ENCODE measurements around the gene UTY. TPM values are rescaled to one million over a fixed set of nuclear protein-coding genes. Genes with fewer than 3 reads are reported as not detected.

The UTY gene
- total RNA-seq (2014; rRNA removed; shearing (Covaris generic)) = 16.7 and 17.2 TPM in 2 replicates

- DNase-seq (ENCODE audit: low spot score) = peak; percentile 92
- in situ Hi-C loops (cut with HindIII; ENCODE audit: low sequenced_read_pairs) = no loop called here
Measured at GRCh38 chrY:13479828-13480227, at the start of gene UTY. UTY (minus strand) TSS chrY:13480033; CDS start chrY:13479665, 368 bp downstream.

- DNase-seq (ENCODE audit: low spot score) = no peak
- in situ Hi-C loops (cut with HindIII; ENCODE audit: low sequenced_read_pairs) = no loop called here
Measured at GRCh38 chrY:13520474-13520873, 40.6 kb upstream of the UTY start.

DNA sequence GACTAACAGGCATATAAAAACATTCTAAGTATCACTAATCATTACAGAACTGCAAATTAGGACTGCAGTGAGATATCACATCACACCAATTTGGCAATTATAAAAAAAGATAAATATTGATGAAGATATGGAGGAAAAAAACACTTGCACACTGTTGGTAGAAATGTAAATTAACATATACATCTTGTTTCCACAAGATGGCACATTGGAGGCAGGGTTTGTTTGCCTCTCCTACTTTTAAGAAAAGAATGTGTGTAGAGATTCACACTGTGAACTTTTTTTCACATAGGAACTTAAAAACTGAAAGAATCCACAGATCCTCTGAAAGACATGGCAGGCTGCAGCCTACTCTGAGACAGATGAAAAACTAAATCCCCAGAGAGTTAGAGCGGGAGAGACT lies 21.4 kb upstream of the UTY start:
- in situ Hi-C loops (cut with HindIII; ENCODE audit: low sequenced_read_pairs) = no loop called here
- DNase-seq (ENCODE audit: low spot score) = no peak

GRCh38 chrY:13493737-13494136 lies 13.9 kb upstream of the UTY start:
- in situ Hi-C loops (cut with HindIII; ENCODE audit: low sequenced_read_pairs) = no loop called here
- DNase-seq (ENCODE audit: low spot score) = no peak

DNA sequence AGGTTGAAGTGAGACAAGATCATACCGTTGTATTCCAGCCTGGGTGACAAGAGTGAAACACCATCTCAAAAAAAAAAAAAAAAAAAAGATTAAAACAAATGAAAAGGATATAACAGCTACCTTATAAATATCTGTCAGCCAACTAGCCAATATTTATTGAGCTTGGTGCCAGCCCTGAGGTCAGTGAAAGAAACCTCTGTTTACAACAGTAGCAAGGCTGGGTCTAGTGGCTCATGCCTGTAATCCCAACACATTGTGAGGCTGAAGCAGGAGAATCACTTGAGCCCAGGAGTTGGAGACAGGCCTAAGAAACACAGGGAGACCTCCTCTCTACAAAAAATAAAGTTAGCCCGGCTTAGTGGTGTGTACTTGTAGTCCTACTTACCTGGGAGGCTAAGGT lies 12.6 kb upstream of the UTY start:
- no peak for DNase-seq (ENCODE audit: low spot score)
- in situ Hi-C loops (cut with HindIII; ENCODE audit: low sequenced_read_pairs) = no loop called here

- in situ Hi-C loops (cut with HindIII; ENCODE audit: low sequenced_read_pairs) = no loop called here
Measured at GRCh38 chrY:13488738-13489137, 8.9 kb upstream of the UTY start.

DNA sequence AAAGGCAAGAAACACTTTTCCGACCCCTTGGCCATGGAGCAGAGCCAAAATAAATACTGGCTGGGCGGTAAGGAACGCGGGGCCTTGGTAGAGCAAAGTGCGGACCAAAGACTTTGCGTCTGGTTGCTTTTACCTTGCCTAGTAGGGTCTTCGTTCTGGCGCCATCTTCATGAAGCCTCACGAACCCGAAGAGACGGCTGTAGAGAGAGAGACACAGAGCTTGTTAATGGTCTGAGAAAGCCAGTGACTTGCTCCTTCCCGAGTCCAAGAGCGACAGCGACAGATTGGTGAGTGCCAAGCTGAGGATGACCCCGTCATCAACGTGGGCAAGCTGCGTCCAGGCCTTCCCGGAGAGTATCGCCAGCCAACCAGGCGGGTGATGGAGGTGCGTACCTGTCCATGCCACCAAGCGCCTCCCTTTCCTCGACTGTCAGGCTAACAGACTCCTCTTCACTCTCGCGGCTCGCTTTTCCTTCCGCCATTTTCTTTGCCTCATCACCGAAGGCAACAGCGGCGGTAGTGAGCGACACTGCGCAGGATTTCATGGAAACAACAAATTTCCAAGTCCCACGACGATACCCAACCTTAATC lies 617 bp downstream of the UTY start:
- DNase-seq (ENCODE audit: low spot score) = peak; percentile 69
- in situ Hi-C loops (cut with HindIII; ENCODE audit: low sequenced_read_pairs) = no loop called here

More at GRCh38 chrY:13488738-13489137, 8.9 kb upstream of the UTY start:
- no peak for DNase-seq (ENCODE audit: low spot score)

GRCh38 chrY:13478126-13478785 lies 1.6 kb downstream of the UTY start:
- DNase-seq (ENCODE audit: low spot score) = peak; percentile 68
- in situ Hi-C loops (cut with HindIII; ENCODE audit: low sequenced_read_pairs) = no loop called here

DNA sequence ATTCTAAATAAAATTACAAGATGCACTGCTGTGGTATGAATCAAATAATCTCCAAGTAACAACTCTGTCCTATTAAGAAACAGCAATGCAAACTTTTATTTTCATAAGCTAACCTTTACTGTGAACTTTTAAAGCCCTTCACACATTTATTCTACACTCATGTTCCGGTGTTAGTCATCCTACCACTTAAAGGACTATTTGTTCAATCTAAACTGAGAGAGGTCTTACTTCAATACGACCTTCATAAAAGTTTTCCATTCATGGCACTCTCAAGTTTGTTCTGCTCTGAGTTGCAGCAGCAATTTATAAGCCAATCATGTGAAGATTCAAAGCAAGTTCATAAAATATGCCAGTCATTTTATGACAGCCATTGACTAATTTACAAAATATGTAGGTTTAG lies 4.8 kb downstream of the UTY start:
- DNase-seq (ENCODE audit: low spot score) = no peak
- in situ Hi-C loops (cut with HindIII; ENCODE audit: low sequenced_read_pairs) = no loop called here

DNA sequence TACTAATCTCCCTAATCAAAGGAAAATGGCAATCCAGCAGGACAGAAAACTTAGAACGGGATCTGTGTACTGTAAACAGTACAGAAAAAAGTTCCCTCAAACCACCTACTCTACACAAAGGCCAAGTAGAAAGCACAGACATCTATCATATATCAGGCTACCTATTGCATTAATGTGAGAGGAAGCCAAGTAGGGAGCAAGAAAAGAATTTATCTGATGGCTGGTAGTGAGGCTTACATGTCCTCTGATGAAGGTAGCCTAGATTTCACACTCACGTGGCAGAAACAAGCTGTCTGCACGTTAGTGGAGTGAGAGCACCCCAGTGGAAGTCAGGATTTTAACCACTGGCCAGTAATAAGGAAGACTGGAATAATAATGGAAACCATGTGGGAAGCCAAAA lies 28.3 kb downstream of the UTY start:
- in situ Hi-C loops (cut with HindIII; ENCODE audit: low sequenced_read_pairs) = no loop called here
- no peak for DNase-seq (ENCODE audit: low spot score)

DNA sequence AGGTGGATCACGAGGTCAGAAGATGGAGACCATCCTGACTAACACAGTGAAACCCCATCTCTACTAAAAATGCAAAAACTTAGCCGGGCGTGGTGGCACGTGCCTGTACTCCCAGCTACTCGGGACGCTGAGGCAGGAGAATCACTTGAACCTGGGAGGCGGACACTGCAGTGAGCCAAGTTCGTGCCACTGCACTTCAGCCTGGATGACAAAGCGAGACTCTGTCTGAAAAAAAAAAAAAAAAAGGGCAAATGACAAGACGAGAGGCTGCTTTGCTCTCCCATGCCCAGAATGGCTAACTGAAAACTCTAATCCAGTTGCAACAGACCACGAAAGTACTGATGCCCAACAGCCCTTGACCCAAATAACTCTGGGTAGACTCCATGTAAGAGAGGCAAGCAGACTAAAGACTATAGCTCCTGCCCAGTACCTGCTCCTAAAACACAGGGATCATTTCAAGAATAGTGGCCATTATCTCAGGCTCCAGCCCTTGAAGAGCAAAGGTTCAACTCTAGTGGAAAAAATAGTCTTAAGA lies 29.2 kb downstream of the UTY start:
- DNase-seq (ENCODE audit: low spot score) = no peak
- in situ Hi-C loops (cut with HindIII; ENCODE audit: low sequenced_read_pairs) = no loop called here

- DNase-seq (ENCODE audit: low spot score) = no peak
- in situ Hi-C loops (cut with HindIII; ENCODE audit: low sequenced_read_pairs) = no loop called here
Measured at GRCh38 chrY:13445566-13445965, 34.3 kb downstream of the UTY start.

DNA sequence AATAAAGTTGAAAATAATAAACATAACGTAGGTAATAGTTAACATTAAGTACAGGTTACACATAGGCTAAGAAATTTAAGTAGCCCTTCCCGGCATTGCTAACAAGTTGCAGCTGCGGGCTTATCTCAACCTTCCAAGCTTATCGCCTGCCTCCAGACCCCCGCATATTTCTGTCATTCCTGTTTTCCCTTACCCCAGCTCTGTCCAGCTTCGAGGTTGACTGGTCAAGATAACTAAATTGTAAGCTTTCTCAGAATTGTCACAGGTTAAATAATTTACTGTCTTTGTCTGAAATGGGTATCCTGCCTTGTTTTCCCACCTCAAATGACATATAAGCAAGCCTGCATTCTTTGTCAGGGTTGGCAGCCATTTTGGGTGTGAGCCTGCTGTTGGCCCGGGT lies 36.7 kb downstream of the UTY start:
- in situ Hi-C loops (cut with HindIII; ENCODE audit: low sequenced_read_pairs) = no loop called here
- no peak for DNase-seq (ENCODE audit: low spot score)

GRCh38 chrY:13440811-13441210 lies 39.0 kb downstream of the UTY start:
- no peak for DNase-seq (ENCODE audit: low spot score)
- in situ Hi-C loops (cut with HindIII; ENCODE audit: low sequenced_read_pairs) = no loop called here

DNA sequence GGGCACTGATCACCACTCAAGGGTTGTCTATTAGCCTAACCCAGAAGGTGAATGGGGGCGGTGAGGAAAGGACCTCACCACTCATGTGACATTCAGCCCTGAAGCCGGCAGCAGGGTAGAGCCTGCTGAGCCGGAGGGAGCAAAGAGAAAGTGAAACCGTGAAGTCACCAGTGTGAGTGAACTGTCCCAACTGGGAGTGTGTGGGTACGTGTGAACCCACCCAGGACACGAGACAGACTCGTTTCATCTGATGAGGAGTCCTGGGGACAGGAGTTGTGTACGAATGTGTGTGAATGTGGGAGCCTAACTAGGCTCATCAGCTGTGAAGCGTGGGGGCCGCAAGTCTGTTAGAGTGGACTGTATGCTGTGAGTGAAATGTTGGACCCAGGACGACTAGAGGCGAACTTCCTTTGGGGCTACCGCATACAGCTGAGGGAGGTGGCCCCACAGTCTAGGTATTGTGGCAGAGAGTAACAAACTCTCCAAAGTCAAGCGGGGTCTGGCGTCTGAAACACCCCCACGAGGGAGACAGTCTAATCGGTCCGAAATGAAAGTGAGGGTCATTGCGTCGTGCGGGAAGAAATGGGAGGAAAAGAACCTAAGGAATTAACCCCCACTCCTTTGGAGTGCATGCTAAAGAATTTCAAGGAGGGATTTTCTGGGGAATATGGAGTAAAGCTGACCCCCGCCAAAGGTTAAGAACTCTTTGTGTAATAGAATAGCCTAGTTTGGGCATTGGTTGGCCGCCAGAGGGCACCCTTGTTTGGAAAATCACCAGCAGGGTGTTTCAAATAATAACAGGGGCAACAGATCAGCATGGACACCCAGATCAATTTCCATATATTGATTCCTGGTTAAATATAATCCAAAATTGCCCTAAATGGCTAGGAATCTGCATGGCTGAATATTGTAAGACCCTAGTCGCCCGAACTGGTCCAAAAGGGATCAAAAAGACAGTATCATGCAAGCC lies 43.6 kb downstream of the UTY start:
- in situ Hi-C loops (cut with HindIII; ENCODE audit: low sequenced_read_pairs) = no loop called here
- DNase-seq (ENCODE audit: low spot score) = no peak

- in situ Hi-C loops (cut with HindIII; ENCODE audit: low sequenced_read_pairs) = no loop called here
- DNase-seq (ENCODE audit: low spot score) = no peak
Measured at GRCh38 chrY:13435206-13435967, 44.4 kb downstream of the UTY start.

DNA sequence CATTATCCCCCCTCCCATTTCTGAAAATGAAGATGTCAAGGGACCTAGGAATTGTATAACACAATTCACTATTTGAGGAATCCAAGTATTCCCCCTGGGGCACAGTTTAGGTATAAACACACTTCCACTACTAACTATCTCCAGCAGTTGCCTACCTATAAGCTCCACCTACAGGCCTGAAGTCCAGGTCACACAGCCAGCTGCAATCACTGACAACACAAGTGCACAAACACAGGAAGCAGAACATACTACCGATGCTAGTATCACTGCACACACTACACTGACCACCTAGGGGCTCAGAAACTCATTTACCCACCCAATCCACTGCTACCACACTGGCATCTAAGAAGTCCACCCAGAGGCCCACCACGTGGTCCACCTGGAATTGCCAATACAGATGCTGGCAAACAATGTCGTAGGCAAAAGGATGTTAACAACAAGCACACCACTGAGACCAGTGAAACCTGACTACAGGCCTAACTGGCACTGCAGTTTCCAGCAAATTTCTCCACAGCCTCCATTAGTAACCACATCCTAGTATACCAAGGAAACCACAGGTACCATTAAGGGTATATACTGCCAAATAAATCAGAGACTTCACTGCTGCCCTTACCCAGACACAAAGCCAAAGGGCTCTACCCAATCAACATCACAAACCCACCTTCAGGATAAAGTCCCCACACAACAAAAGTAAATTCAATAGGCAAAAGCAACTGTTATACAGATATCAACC lies 47.4 kb downstream of the UTY start:
- in situ Hi-C loops (cut with HindIII; ENCODE audit: low sequenced_read_pairs) = no loop called here
- no peak for DNase-seq (ENCODE audit: low spot score)

DNA sequence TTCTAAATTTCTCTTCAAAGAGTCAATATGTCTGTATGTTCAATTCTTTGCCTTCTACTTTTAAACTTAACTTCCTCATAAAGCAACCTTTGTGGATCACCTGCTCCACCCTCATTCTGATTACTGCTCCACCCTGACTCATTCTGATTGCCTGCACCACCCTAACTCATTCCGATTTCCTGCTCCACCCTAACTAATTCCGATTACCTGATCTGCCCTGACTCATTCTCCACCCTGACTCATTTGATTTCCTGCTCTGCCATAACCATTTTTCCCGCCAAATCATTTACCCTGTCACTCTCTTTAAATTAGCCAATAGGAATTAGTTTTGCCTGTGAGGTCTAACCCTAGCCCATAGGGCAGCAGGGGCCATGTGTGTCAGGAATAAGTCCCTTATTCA lies 50.3 kb downstream of the UTY start:
- in situ Hi-C loops (cut with HindIII; ENCODE audit: low sequenced_read_pairs) = no loop called here
- no peak for DNase-seq (ENCODE audit: low spot score)
